Endodermal cell (in vitro differentiated cells): Measurements from ENCODE around the gene TM4SF1. TPM values are rescaled to one million over a fixed set of nuclear protein-coding genes. Genes with fewer than 3 reads are reported as not detected.
"Not testable (repeated sequence)": the region's sequence is repeated elsewhere in the genome, so short reads cannot be mapped to it uniquely, and the experiment has no call there.

Experiments used
- DNase-seq: peaks from one replicate; pipeline ENCODE4 v3.0.0-alpha.2; 2017
- H3K27ac ChIP-seq: 2 replicates; pipeline ENCODE4 v1.5.1; 2013; ENCODE audit warnings: mild to moderate bottlenecking, low read depth, low read length, moderate library complexity
- H3K27me3 ChIP-seq: 2 replicates; pipeline ENCODE4 v1.6.1; 2013; ENCODE audit warnings: mild to moderate bottlenecking, low read length, moderate library complexity; ENCODE audit not compliant: insufficient read depth, control insufficient read depth, poor library complexity, severe bottlenecking
- H3K36me3 ChIP-seq: 2 replicates; pipeline ENCODE4 v1.7.0; 2013; ENCODE audit warnings: mild to moderate bottlenecking, low read length, moderate library complexity; ENCODE audit not compliant: control insufficient read depth, insufficient read depth
- H3K4me1 ChIP-seq: one replicate; pipeline ENCODE4 v1.7.0; 2013; ENCODE audit warnings: low read length; ENCODE audit not compliant: control insufficient read depth, insufficient read depth
- H3K4me3 ChIP-seq: 2 replicates; pipeline ENCODE4 v1.5.1; 2013; ENCODE audit warnings: mild to moderate bottlenecking, low read length, moderate library complexity
- H3K9ac ChIP-seq: 2 replicates; pipeline ENCODE4 v1.6.1; 2013; ENCODE audit warnings: mild to moderate bottlenecking, low read length, moderate library complexity; ENCODE audit not compliant: poor library complexity, severe bottlenecking; ENCODE audit errors: extremely low read depth
- H3K9me3 ChIP-seq: 2 replicates; pipeline ENCODE4 v1.6.1; 2013; ENCODE audit warnings: mild to moderate bottlenecking, low read length, moderate library complexity; ENCODE audit not compliant: control insufficient read depth
- H3K27ac Mint-ChIP-seq: 2 replicates; pipeline ENCODE4 v1.8.0; 2020; ENCODE audit warnings: mixed read lengths
- H3K27me3 Mint-ChIP-seq: 2 replicates; pipeline ENCODE4 v1.8.0; 2021; ENCODE audit warnings: mild to moderate bottlenecking, mixed read lengths; ENCODE audit not compliant: insufficient read depth
- H3K36me3 Mint-ChIP-seq: 2 replicates; pipeline ENCODE4 v1.8.0; 2020; ENCODE audit warnings: low read depth, mixed read lengths
- H3K4me1 Mint-ChIP-seq: 2 replicates; pipeline ENCODE4 v1.8.0; 2020; ENCODE audit warnings: mixed read lengths
- H3K4me3 Mint-ChIP-seq: 2 replicates; pipeline ENCODE4 v1.8.0; 2020; ENCODE audit warnings: mild to moderate bottlenecking, moderate library complexity, mixed read lengths
- H3K9me3 Mint-ChIP-seq: 2 replicates; pipeline ENCODE4 v1.8.0; 2020; ENCODE audit warnings: mild to moderate bottlenecking, mixed read lengths
- CTCF ChIP-seq: fragments of 200-600 bp; sonication (generic); conservative IDR thresholded peaks from 2 replicates; pipeline ENCODE4 v1.5.0; 2021; ENCODE audit warnings: antibody characterized with exemption, mild to moderate bottlenecking
- WGBS, 2 experiments: methylation state at CpG; one replicate each; pipeline versions ENCODE4 v1.1.5 to v1.1.7; 2013; ENCODE audit warnings: missing lambda C conversion rate in 2 of 2, mixed read lengths in 1 of 2; ENCODE audit not compliant: insufficient coverage in 1 of 2, insufficient read length in 1 of 2; 5-methylcytosine and 5-hydroxymethylcytosine counted together
- total RNA-seq, 2 donors: library from RNA; stranded (reverse); fragmentation: NEBNext Ultra II Directional in 1 of 2; extraction: Animal tissue kit (Norgen Biotek cat#: 25700) in 1 of 2; gene quantifications; 2 replicates in 1 of 2; 3 replicates in 1 of 2; pipeline ENCODE4 v1.2.1, GENCODE V29; 2021

Gene TM4SF1
- total RNA-seq, 2 donors from 2014 or later: not detected

- no peak overlapping the region for H3K4me3 Mint-ChIP-seq
- H3K36me3 ChIP-seq: no peaks in the 10 kb centered on the region
- no peak overlapping the region for H3K9ac ChIP-seq
- peaks cover 14% of the 10 kb centered on the region for H3K9me3 ChIP-seq
- no peak overlapping the region for H3K27ac ChIP-seq
- WGBS, 2 experiments: 92 to 93% methylated on average over 5 to 6 of the region's 6 CpGs
- H3K4me1 ChIP-seq: no peaks in the 10 kb centered on the region
- peaks cover 25% of the 10 kb centered on the region for H3K9me3 Mint-ChIP-seq
- H3K27ac Mint-ChIP-seq: no peak overlapping the region
- DNase-seq: no peak
- no peaks in the 10 kb centered on the region for H3K36me3 Mint-ChIP-seq
- H3K27me3 Mint-ChIP-seq: peaks cover 19% of the 10 kb centered on the region
- H3K27me3 ChIP-seq: peaks cover 13% of the 10 kb centered on the region
- TF ChIP-seq CTCF: no peak
- H3K4me3 ChIP-seq: no peak overlapping the region
- H3K4me1 Mint-ChIP-seq: no peaks in the 10 kb centered on the region
Measured at GRCh38 chr3:149382518-149382917, 5.1 kb upstream of the TM4SF1 start.

GRCh38 chr3:149382101-149382467 is 4.6 kb upstream of the TM4SF1 start:
- Mint-ChIP-seq H3K9me3 (peaks cover 25% of the 10 kb centered on the region), H3K27ac (no peak overlapping the region), H3K36me3 (no peaks in the 10 kb centered on the region), H3K27me3 (peaks cover 24% of the 10 kb centered on the region), H3K4me3 (no peak overlapping the region), H3K4me1 (no peaks in the 10 kb centered on the region)
- no peak for TF ChIP-seq CTCF
- Histone ChIP-seq H3K27ac (no peak overlapping the region), H3K9ac (no peak overlapping the region), H3K4me3 (no peak overlapping the region), H3K4me1 (no peaks in the 10 kb centered on the region), H3K9me3 (peaks cover 14% of the 10 kb centered on the region), H3K27me3 (peaks cover 17% of the 10 kb centered on the region), H3K36me3 (no peaks in the 10 kb centered on the region)
- DNase-seq: no peak
- 94 to 100% methylated on average over 1 to 4 of the region's 4 CpGs for WGBS, 2 experiments

- Mint-ChIP-seq H3K36me3 (no peaks in the 10 kb centered on the region), H3K4me3 (no peak overlapping the region), H3K9me3 (peaks cover 25% of the 10 kb centered on the region), H3K4me1 (no peaks in the 10 kb centered on the region), H3K27me3 (peaks cover 24% of the 10 kb centered on the region), H3K27ac (no peak overlapping the region)
- H3K9ac ChIP-seq: no peak overlapping the region
- WGBS, 2 experiments: 80 to 83% methylated on average over 1 to 6 of the region's 6 CpGs
- no peak overlapping the region for H3K27ac ChIP-seq
- no peak for TF ChIP-seq CTCF
- H3K9me3 ChIP-seq: peaks cover 14% of the 10 kb centered on the region
- H3K4me3 ChIP-seq: no peak overlapping the region
- no peak for DNase-seq
- no peaks in the 10 kb centered on the region for H3K4me1 ChIP-seq
- peaks cover 24% of the 10 kb centered on the region for H3K27me3 ChIP-seq
- no peaks in the 10 kb centered on the region for H3K36me3 ChIP-seq
Measured at GRCh38 chr3:149381173-149382100, 4.0 kb upstream of the TM4SF1 start.

GRCh38 chr3:149380220-149380619 is 2.8 kb upstream of the TM4SF1 start:
- H3K4me3 ChIP-seq, DNase-seq, H3K27ac Mint-ChIP-seq, H3K36me3 Mint-ChIP-seq, H3K27ac ChIP-seq, H3K9ac ChIP-seq, H3K4me1 Mint-ChIP-seq, H3K4me1 ChIP-seq, H3K4me3 Mint-ChIP-seq, H3K36me3 ChIP-seq: not testable (repeated sequence)
- peaks cover 14% of the 10 kb centered on the region for H3K9me3 ChIP-seq
- peaks cover 24% of the 10 kb centered on the region for H3K27me3 Mint-ChIP-seq
- H3K9me3 Mint-ChIP-seq: peaks cover 25% of the 10 kb centered on the region
- peaks cover 24% of the 10 kb centered on the region for H3K27me3 ChIP-seq
- WGBS, 2 experiments: 100% methylated on average over 1 of the region's 32 CpGs; no CpG with 5 or more reads in 1 of the 2 experiments
